22Rv1 (cell line): Measurements from ENCODE around the gene ALG12.

ENCODE experiments used
- H3K27ac ChIP-seq: fragments of 450-650 bp; 2 replicates; pipeline ENCODE4 v1.5.1; 2017
- CTCF ChIP-seq: fragments of 450-650 bp; IDR thresholded peaks from 2 replicates; pipeline ENCODE4 v1.5.1; 2017; ENCODE audit warnings: mild to moderate bottlenecking
- ZFX ChIP-seq: fragments of 450-650 bp; IDR thresholded peaks from 2 replicates; pipeline ENCODE4 v1.6.1; 2017; ENCODE audit warnings: antibody characterized with exemption, borderline replicate concordance

Gene ALG12

GRCh38 chr22:49934891-49935557, 16.8 kb upstream of the ALG12 start:
- TF ChIP-seq ZFX (no peak), CTCF (no peak)
- H3K27ac ChIP-seq: peak overlapping the region; percentile 57

GRCh38 chr22:49934160-49934890, 16.1 kb upstream of the ALG12 start:
- TF ChIP-seq ZFX (no peak), CTCF (no peak)

GRCh38 chr22:49933236-49934159, 15.3 kb upstream of the ALG12 start:
- H3K27ac ChIP-seq: peak overlapping the region; percentile 57
- TF ChIP-seq ZFX: no peak
- no peak for TF ChIP-seq CTCF

More at GRCh38 chr22:49934160-49934890, 16.1 kb upstream of the ALG12 start:
- peak overlapping the region; percentile 57 for H3K27ac ChIP-seq

GRCh38 chr22:49930596-49931412, 12.6 kb upstream of the ALG12 start:
- peak; percentile 81 for TF ChIP-seq CTCF
- no peak for TF ChIP-seq ZFX
- peak overlapping the region; percentile 64 for H3K27ac ChIP-seq

GRCh38 chr22:49929994-49930575, 11.8 kb upstream of the ALG12 start:
- H3K27ac ChIP-seq: peak overlapping the region; percentile 64
- TF ChIP-seq ZFX: no peak
- TF ChIP-seq CTCF: no peak

GRCh38 chr22:49929211-49929979, 11.2 kb upstream of the ALG12 start:
- TF ChIP-seq CTCF (peak; percentile 96), ZFX (no peak)
- H3K27ac ChIP-seq: peak overlapping the region; percentile 64
